IPS-NIHi11 (cell line): ENCODE results near the gene PTTG2.
"Not testable (repeated sequence)": the region's sequence is repeated elsewhere in the genome, so short reads cannot be mapped to it uniquely, and the experiment has no call there.

ENCODE experiments used
- DNase-seq: peaks from one replicate; pipeline ENCODE4 v3.0.0; 2012; ENCODE audit warnings: mixed read lengths, low spot score

Gene PTTG2

GRCh38 chr4:37960098-37960497, at the start of gene PTTG2:
Gene PTTG2 (plus strand): TSS chr4:37960398. CDS start chr4:37960435, 37 bp downstream.
- DNase-seq: no peak

- no peak for DNase-seq
These were observed 45.7 kb upstream of the PTTG2 start for GRCh38 chr4:37914539-37914938.

- no peak for DNase-seq
These were observed 42.8 kb upstream of the PTTG2 start for GRCh38 chr4:37917388-37917787.

- DNase-seq: no peak
These were observed 41.5 kb upstream of the PTTG2 start for GRCh38 chr4:37918653-37919052.

GRCh38 chr4:37922328-37922727, 37.9 kb upstream of the PTTG2 start:
- DNase-seq: no peak

- DNase-seq: not testable (repeated sequence)
These were observed 37.1 kb upstream of the PTTG2 start for GRCh38 chr4:37923089-37923488.

- DNase-seq: no peak
These were observed 35.3 kb upstream of the PTTG2 start for GRCh38 chr4:37924946-37925345.

GRCh38 chr4:37927434-37927833, 32.8 kb upstream of the PTTG2 start:
- no peak for DNase-seq

GRCh38 chr4:37928426-37929416, 31.5 kb upstream of the PTTG2 start:
- DNase-seq: no peak

GRCh38 chr4:37934096-37934495, 26.1 kb upstream of the PTTG2 start:
- no peak for DNase-seq

- DNase-seq: no peak
These were observed 25.6 kb upstream of the PTTG2 start for GRCh38 chr4:37934609-37935008.

- DNase-seq: no peak
These were observed 25.2 kb upstream of the PTTG2 start for GRCh38 chr4:37935026-37935425.

- DNase-seq: no peak
These were observed 23.2 kb upstream of the PTTG2 start for GRCh38 chr4:37936889-37937498.

GRCh38 chr4:37938208-37938607, 22.0 kb upstream of the PTTG2 start:
- no peak for DNase-seq

GRCh38 chr4:37946503-37947179, 13.6 kb upstream of the PTTG2 start:
- DNase-seq: no peak

- DNase-seq: no peak
These were observed 11.7 kb upstream of the PTTG2 start for GRCh38 chr4:37948542-37948941.

- DNase-seq: no peak
These were observed 10.4 kb upstream of the PTTG2 start for GRCh38 chr4:37949636-37950426.

GRCh38 chr4:37951461-37952352, 8.5 kb upstream of the PTTG2 start:
- no peak for DNase-seq

- no peak for DNase-seq
These were observed 7.0 kb upstream of the PTTG2 start for GRCh38 chr4:37953156-37953555.

GRCh38 chr4:37953620-37954293, 6.4 kb upstream of the PTTG2 start:
- DNase-seq: no peak
